ENCODE data around the gene DCAF8L2. TPM values are rescaled to one million over a fixed set of nuclear protein-coding genes. Genes with fewer than 3 reads are reported as not detected.
"Not testable (repeated sequence)": the region's sequence is repeated elsewhere in the genome, so short reads cannot be mapped to it uniquely, and the experiment has no call there.

DCAF8L2 gene
- total RNA-seq, 4 donors from 2014 or later, result not detected

DNA sequence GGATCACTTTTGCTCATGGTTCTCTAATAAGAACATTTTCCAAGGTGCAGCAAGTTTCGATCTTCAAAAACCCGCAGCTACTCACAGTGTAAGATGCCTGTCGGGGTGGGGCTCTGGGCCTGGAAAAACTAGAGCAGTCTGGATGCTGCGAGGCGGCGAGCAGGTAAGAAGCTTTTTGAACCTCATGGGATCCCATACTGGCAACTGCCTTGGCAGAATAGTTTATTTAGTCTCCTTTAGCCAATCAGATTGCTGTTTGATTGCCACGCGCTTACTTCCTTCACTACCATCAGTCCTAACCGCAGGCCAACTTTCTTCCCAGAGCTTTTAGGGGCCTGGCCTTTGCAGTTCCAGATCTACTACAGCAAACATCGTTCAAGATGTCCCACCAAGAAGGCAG is 156.4 kb downstream of the DCAF8L2 start:
- ATAC-seq (ENCODE audit: low FRiP score), result no peak
- TF ChIP-seq, protein P1, sequence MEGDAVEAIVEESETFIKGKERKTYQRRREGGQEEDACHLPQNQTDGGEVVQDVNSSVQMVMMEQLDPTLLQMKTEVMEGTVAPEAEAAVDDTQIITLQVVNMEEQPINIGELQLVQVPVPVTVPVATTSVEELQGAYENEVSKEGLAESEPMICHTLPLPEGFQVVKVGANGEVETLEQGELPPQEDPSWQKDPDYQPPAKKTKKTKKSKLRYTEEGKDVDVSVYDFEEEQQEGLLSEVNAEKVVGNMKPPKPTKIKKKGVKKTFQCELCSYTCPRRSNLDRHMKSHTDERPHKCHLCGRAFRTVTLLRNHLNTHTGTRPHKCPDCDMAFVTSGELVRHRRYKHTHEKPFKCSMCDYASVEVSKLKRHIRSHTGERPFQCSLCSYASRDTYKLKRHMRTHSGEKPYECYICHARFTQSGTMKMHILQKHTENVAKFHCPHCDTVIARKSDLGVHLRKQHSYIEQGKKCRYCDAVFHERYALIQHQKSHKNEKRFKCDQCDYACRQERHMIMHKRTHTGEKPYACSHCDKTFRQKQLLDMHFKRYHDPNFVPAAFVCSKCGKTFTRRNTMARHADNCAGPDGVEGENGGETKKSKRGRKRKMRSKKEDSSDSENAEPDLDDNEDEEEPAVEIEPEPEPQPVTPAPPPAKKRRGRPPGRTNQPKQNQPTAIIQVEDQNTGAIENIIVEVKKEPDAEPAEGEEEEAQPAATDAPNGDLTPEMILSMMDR (IDR thresholded peaks at IDR 0.05), result no peak
- no peak for DNase-seq (ENCODE audit: low spot score)

DNA sequence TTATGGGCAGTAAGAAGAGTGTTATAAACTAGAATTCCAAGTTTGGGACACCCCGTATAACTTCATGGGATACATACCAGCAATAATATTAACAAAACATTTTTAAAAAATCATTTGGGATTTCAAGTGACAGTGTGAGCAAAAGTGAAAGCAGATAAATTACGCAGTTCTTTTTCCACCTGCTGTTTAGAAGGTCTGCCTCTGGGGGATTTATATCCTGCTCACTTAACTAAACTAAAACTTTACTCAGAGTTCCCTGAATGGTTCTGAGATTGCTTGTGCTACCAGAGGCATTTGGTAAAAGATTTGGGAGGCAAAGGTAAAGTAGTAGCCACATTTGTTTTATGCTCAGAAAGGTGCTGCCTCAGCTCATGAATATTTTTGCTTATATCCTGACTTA is 160.2 kb downstream of the DCAF8L2 start:
- ATAC-seq (ENCODE audit: low FRiP score), result not testable (repeated sequence)

DNA sequence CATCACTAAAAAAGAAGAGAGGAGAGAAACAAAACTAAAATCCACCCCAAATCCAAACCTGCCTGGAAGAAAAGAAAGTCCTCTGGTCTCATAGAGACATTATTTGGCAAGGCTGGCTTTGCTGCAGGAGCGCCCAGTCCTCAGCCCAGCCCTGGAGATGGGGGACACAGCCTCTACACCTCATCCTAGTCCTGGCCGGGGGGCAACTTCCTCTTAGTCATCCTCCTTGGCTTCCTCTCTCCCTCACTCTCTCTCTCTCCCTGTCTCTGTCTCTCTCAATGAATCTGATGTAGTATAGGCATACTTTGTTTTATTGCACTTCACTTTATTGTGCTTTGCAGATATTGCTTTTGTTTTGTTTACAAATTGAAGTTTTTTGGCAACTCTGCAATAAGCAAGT is 161.8 kb downstream of the DCAF8L2 start:
- no peak for DNase-seq (ENCODE audit: low spot score)
- no peak for ATAC-seq (ENCODE audit: low FRiP score)
- TF ChIP-seq, protein P1 (IDR thresholded peaks at IDR 0.05), result no peak

More for the DNA sequence above, 160.2 kb downstream of the DCAF8L2 start:
- not testable (repeated sequence) for DNase-seq (ENCODE audit: low spot score)

DNA sequence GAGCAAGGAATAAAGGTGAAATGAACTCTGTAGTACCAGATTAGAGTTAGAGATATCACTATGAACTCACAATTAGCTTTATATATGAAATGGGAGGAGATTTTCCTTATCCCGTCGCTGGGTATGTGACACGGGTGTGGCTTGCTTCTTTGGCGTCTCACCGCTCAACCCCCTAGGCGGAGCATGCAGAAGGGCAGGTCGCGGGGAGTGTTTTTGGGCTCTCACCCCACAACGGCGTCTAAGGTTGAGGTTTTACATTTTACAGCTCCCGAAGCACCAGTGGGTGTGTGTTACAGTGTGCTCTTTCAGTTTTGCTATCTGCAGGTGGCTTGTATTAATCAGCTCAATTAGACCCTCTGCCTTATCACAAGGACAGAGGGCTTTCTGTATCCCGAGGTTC is 175.6 kb downstream of the DCAF8L2 start:
- ATAC-seq (ENCODE audit: low FRiP score) (no peak), DNase-seq (ENCODE audit: low spot score) (no peak)
- TF ChIP-seq, protein P1 (IDR thresholded peaks at IDR 0.05), result no peak

DNA sequence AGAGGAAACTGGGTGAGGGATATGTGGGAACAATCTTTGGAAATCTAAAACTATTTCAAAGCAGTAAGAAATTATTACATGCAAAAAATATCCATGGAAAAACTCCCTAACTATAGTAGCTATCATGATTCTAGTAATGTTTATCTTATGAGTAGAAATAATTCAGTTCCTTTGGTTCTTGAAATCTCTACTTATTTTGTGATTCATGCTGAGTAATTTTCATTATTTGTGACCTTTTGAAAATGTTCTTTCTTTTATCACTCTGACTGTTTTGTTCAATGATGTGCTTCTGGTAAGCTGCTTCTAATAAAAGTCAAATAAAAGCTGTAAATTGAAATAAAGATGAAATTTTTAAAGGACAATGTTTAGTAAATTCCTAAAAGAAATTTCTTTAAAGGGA is 177.2 kb downstream of the DCAF8L2 start:
- ATAC-seq (ENCODE audit: low FRiP score) (no peak), DNase-seq (ENCODE audit: low spot score) (no peak)
- TF ChIP-seq, protein P1 (IDR thresholded peaks at IDR 0.05), result no peak

DNA sequence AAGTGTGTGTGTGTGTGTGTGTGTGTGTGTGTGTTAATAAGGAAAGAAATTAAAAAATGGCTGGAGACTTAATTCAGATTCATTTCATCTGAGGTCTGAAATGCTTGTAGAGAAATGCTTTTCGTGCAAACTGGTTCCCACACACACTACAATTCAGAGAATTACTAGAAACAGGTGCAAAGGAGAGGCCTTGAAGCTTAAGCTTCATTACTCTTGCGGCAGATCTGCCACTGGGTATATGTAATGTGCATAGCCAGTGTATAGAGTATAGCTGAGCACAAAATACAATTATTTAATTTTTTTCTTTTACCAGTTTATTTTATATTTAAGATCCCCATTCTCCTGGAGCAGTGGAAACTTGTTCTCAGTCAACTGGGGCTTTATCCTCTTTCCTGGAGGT is 185.8 kb downstream of the DCAF8L2 start:
- DNase-seq (ENCODE audit: low spot score) (no peak), ATAC-seq (ENCODE audit: low FRiP score) (no peak)
- TF ChIP-seq, protein P1 (IDR thresholded peaks at IDR 0.05), result no peak

DNA sequence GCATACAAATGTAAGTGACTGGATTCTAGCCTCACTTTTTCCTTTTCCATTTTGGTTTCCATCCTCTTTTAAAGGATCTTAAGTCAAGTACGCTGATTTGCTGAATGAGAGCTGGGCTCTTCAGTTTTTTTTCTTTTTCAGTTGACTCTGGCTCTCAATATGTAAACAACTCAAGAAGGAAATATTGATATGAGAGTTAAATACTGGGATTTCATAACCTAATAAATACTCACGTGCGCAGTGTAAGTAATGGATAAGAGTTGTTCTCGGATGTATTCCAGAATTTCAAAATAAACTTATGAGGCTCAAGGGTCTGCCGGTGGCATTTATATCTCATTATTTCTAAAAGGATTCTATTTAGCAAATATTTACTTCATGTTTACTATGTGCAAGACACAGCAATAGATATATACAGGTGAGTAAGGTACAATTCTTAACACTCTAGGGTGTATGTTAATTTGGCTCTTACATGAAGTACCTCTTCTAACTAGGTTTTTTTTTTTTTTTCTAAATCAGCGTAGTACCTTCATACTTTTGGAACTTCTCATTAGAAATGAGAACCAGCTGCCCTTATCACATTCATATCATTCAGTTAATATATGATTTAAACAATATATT is 206.6 kb downstream of the DCAF8L2 start:
- TF ChIP-seq, protein P1 (IDR thresholded peaks at IDR 0.05), result no peak
- DNase-seq (ENCODE audit: low spot score) (no peak), ATAC-seq (ENCODE audit: low FRiP score) (no peak)
